Epithelial cell of proximal tubule (primary cell): ENCODE measurements around the gene CEP295NL. TPM values are rescaled to one million over a fixed set of nuclear protein-coding genes. Genes with fewer than 3 reads are reported as not detected.

Experiments
- DNase-seq: peaks from one replicate; pipeline ENCODE4 v3.0.0-alpha.2; 2011; ENCODE audit warnings: low read depth
- H3K4me3 ChIP-seq: 2 replicates; pipeline ENCODE4 v1.5.1; 2011; ENCODE audit warnings: low read depth, mild to moderate bottlenecking, low read length
- CTCF ChIP-seq: conservative IDR thresholded peaks from 2 replicates; pipeline ENCODE4 v1.5.1; 2012; ENCODE audit warnings: low read depth, mild to moderate bottlenecking, low read length
- total RNA-seq: library from RNA; depleted of rRNA; stranded (reverse); fragments of >200 nt; gene quantifications from 2 replicates; pipeline ENCODE4 v1.2.3, GENCODE V29; 2015

Gene CEP295NL
- total RNA-seq, 1 donor from 2014 or later = 0.29 TPM

GRCh38 chr17:78901806-78902205, 1.2 kb downstream of the CEP295NL start:
- H3K4me3 ChIP-seq = no peak overlapping the region
- no peak for TF ChIP-seq CTCF
- no peak for DNase-seq

GRCh38 chr17:78900816-78901215, 2.2 kb downstream of the CEP295NL start:
- no peak overlapping the region for H3K4me3 ChIP-seq
- no peak for TF ChIP-seq CTCF

GRCh38 chr17:78899361-78900260, 3.4 kb downstream of the CEP295NL start:
- DNase-seq = no peak
- no peak for TF ChIP-seq CTCF
- no peak overlapping the region for H3K4me3 ChIP-seq

More at GRCh38 chr17:78900816-78901215, 2.2 kb downstream of the CEP295NL start:
- no peak for DNase-seq

- no peak for TF ChIP-seq CTCF
These were observed 4.1 kb downstream of the CEP295NL start for GRCh38 chr17:78898947-78899346.

GRCh38 chr17:78898075-78898836, 4.7 kb downstream of the CEP295NL start:
- DNase-seq = no peak
- TF ChIP-seq CTCF = no peak
- H3K4me3 ChIP-seq = no peak overlapping the region

More at GRCh38 chr17:78898947-78899346, 4.1 kb downstream of the CEP295NL start:
- no peak overlapping the region for H3K4me3 ChIP-seq
- no peak for DNase-seq

- DNase-seq = no peak
- no peak for TF ChIP-seq CTCF
- no peak overlapping the region for H3K4me3 ChIP-seq
These were observed 5.3 kb downstream of the CEP295NL start for GRCh38 chr17:78897664-78898047.
